HuH-7.5 (cell line): ENCODE results near the gene TMEM94.

Experiments used
- DNase-seq: peaks from one replicate; pipeline ENCODE4 v3.0.0; 2011; ENCODE audit warnings: low spot score

The TMEM94 gene

GRCh38 chr17:75498039-75498725, 41.7 kb downstream of the TMEM94 start:
- no peak for DNase-seq

DNA sequence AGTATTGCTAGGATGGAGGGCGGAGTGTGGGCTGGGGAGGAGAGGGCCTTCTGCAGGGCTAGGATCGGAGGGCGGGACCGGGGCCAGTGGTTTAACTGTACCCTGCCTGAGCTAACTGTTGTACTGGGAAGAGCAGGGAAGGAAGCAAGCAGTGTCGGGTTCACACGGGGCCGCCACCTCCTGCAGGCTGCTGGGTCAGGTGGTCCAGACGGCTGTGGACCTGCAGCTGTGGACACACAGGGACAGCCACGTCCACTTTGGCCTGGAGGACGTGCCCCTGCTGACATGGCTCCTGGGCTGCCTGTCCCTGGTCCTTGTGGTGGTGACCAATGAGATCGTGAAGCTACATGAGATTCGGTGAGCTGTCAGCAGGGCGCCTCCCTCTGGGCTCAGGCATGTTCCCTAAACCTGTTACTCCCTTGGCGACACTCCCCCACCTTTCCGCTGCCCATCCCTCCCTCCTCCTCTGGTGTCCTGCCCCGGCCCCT, 42.3 kb downstream of the TMEM94 start:
- DNase-seq = no peak

DNA sequence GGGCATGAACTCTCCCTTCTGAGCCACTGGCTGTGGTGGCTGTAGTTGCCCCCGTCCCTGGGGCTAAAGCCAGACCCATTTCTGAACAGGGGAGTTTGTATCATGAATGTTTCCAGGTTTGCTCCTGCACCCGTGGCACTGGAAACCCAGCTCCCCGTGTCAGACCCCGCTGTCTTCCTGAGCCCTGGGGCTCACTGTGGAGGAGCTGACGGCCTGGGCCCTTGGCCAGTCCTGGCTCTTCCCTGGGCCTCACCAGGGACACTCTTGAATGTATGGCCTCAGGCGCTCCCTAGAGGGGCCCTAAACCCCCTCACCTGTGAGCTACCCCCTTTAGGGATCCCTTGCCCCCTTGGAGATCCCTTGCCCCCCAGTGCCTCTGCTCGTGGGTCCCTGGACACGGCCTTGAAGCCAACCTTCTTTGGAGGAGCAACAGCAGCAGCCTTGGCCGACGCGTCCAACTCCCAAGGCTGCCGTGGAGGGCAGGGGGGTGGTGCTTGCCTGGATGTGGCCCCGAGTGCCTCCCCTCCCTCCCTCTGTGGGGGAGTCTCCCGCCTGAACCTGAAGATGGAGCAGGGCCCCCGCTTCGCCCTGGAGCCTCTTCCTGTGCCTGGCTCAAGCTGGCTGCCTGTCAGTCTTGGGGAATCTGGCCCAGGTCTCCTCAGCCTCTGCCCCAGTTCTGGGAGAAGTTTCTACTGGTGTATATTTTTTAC, 43.0 kb downstream of the TMEM94 start:
- no peak for DNase-seq

- DNase-seq = no peak
These were observed 44.2 kb downstream of the TMEM94 start for GRCh38 chr17:75500419-75501216.

- DNase-seq = no peak
These were observed 45.1 kb downstream of the TMEM94 start for GRCh38 chr17:75501378-75502071.

DNA sequence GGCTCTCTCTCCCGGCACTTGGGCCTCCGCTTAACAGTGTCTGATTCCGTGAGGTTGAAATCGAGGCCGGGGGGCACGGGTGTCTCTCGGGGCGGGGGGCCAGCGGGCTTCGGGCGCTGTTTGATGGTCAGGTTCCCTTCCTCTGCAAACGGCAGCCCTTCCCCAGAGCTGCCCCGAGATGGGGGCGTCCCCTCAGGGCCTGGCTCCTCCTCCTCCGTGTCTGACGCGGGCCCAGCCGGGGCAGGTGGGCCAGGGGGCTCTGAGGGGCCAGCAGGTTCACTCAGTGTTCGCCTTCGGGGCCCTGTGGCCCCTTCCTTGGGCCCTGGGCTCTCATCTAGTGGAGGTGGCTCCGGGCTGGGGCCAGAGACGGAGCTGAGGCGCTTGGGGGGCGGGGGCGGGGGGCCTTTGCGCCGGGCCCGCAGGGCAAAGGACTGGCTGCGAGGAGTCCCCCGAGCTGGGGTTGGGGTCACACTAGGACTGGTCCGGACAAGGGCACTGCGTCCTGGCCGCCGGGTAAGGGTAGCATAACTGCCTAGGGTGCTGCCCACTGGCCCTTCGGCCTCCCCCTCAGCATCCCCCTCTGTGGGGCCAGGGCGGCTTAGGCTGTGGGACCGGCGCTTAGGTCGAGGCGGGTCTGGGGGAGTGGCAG, 45.8 kb downstream of the TMEM94 start:
- no peak for DNase-seq

DNA sequence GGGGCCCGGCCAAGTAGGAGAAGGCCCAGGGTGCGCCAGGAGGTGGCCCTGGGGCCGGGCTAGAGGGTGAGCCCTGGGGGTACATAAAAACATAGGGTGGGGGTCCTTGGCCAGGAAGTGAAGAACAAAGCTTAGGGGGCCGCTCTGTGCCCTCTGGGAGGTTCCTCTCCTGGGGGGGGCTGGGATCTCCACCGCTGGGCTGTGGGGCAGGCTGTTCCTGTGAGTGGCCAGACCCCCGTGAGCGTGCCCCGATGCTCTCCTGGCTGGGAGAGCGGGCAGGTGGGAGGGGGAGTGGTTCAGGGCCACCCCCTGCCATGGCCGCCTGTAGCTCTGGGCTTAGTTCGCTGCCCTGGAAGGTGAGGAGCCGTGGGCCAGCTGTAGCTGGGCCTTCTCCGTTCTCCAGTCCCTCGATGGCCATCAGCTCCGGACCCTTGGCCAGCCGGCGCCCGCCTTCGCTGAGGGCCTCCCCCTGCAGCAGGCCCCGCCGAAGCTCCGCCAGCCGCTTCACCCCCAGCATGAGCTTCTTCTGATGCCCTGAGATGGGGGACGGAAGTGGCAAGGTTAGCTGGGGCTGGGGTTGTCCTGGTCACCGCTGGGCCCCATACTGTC, 46.4 kb downstream of the TMEM94 start:
- no peak for DNase-seq

DNA sequence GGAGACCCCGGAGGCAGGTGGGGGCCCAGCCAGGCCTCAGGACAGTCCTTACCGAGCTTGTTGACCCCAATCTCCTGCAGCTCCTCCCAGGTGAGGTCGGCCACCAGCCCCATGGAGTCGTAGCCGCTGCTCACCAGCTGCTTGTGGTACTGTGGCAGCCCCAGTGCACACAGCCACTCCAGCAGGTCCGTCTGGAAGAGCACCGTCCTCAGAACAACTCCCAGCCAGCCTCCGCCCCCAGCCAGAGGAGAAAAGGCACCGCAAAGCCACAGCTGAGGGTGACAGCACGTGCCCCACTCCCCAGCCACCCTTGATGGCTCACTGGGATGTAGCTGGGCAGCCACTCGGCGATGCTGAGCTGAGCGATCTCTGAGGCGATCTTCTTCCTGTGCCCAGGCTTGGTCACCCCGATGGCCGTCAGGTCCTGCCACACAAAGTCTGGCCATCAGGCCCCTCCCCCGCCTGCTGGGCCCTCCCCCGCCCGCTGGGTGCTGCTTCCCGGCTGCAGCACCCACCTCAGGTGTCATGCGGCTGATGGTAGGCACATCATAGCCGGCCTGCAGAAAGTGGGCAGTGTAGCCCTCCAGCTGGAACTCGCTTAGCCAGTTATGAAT, 47.0 kb downstream of the TMEM94 start:
- no peak for DNase-seq

- DNase-seq = no peak
These were observed 47.5 kb downstream of the TMEM94 start for GRCh38 chr17:75503976-75504346.

GRCh38 chr17:75504347-75505151, 48.1 kb downstream of the TMEM94 start:
- DNase-seq = peak; percentile 95

DNA sequence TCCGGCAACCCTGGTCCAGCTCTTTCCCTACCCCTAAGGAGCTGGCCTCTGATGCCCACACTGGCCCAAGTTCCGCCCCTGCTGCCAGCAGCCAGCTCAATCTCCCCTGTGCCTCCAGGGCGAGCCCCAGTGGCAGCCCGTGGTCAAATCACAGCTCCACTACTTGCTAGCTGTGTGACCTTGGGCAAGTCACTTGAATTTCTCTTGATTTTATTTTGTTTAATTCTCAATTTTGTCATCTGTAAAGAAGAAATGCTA, 48.6 kb downstream of the TMEM94 start:
- no peak for DNase-seq

DNA sequence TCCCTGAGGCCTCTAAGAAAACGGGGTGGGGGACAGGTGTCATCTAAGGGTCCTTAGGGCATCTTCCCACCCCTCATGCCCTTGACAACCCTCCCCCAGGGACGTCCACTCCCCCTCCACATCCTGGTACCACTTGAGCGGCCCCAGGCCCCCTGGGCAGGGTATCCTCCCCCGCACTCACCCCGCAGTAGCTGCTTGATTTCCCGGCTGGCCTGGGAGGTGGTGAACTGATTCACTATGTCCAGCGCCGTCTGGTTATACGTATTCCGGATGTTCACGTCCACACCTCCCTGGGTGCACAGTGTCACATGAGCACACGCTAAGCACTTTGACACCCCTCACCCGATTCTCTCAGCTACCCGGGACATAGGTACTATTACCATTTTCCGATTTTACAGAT, 49.2 kb downstream of the TMEM94 start:
- no peak for DNase-seq

DNA sequence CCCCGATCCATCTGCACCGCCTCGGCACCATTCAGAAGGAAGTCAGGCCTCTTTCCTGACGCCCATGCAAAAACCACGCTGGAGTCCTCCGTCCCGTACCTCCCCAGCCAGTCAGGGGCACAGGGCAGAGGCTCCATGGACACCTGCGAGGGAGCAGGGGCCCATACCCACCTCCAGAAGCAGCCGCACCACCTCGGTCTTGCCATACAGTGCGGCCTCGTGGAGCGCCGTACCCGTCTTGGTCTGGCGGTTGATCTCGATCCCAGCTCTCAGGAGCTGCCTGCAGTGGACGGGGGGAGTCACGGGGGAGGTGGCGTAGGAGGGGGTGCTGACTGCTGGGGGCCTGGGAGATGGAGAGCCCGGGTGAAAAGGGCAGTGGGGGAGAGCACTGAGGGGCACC, 49.7 kb downstream of the TMEM94 start:
- DNase-seq = no peak

GRCh38 chr17:75506888-75507287, 50.5 kb downstream of the TMEM94 start:
- no peak for DNase-seq

DNA sequence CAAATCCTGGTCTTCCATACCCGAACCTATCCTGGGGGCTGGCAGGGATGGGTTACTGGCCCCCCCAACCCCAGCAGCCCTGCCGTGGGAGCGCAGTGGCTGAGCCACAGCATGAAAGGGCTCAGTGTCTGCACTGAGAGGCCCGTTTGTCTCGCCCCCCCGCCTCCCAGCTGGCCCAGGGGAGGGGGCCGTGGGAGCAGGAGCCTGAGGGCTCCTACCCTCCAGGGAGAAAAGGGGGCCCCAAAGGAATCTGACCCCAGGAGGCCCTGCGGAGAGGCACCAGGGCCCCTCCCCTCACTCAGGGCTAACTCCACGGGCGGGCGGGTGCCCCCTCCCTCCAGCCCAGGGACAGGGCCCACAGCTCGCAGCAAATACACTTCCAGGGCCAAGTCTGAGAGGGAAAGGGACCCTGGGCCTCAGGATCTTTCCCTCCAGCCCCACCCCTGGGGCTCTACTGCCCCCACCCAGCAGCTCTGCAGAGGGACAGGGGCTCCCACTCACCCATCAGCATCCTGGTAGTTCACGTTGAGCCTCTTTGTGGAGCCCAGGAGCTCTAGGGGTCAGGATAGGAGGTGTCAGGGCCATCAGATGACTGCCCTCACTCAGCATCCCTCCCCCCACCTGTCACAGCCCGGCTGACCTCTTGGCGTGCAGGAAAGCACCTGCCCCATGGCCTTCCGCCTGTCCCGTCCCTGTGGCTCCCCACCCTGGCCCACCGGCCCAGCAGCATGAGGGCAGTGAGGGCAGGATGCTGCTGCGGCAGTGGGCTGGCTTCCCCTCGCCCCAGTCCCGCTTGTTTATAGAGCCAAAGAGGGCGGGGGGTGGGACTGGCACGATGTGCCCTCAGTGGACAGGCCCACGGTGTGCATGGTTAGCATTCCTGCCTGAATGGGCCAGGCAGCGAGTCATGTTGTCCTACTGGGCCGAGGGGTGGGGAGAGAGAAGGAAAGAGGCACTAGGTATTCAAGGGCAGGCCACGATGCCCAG, 51.6 kb downstream of the TMEM94 start:
- no peak for DNase-seq

- DNase-seq = no peak
These were observed 52.5 kb downstream of the TMEM94 start for GRCh38 chr17:75508931-75509361.

- DNase-seq = no peak
These were observed 53.3 kb downstream of the TMEM94 start for GRCh38 chr17:75509528-75510258.

DNA sequence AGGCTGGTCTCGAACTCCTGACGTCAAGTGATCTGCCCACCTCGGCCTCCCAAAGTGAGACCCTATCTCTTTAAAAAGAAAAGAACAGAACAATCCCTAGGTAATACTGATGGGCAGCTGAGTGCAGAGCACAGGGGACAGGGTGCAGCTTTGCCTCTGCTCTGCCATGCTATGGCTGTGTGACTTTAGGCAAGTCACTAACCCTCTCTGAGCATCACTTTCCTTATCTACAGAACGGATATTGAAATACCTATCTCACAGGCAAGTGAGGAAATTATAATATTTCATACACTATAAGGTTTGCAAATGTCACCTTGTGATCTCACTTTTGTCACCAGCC, 54.8 kb downstream of the TMEM94 start:
- no peak for DNase-seq
